ENCODE data around the gene CD6.
A peak's percentile ranks its signal among the peaks of the same experiment; 100 is the strongest.
"Not testable (repeated sequence)": the region's sequence is repeated elsewhere in the genome, so short reads cannot be mapped to it uniquely, and the experiment has no call there.

CD6 gene

DNA sequence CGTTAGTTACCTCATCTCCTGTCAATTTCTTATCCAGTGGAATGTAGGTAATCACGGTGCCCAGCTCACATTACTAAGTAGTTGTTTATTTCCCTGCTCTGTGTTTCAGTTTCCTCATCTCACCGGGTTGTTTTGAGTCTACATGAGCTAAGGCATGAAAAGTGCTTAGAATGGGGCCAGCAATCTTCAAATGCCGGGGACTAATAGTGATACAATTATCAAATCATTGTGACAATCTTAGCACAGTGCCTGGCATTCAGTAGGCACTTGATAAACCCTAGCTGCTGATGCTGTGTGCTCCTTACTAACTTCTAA, 77.5 kb downstream of the CD6 start:
- DNase-seq (ENCODE audit: insufficient read length, low spot score) (no peak), FAIRE-seq (no peak)

DNA sequence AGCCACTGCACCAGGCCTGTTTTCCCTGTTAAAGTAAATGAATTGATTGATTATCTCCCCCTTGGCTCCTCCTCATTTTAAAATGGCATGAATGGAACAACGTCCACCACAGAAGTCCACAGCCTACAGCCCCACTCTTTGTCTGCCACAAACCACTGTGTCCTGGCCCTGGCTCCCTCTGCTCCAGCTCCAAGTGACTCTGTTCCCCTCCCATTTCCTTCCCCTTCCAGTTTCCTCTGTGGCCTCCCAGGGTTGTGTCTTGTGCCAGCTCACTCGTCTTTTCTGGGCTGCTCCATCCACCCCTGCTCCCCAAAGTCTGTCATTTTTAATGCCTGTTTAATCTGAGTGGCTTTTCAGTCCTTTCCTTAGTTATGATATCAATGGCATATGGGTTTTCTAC, 78.4 kb downstream of the CD6 start:
- FAIRE-seq: no peak
- DNase-seq (ENCODE audit: insufficient read length, low spot score): no peak

GRCh38 chr11:61052182-61052972, 80.9 kb downstream of the CD6 start:
- DNase-seq (ENCODE audit: insufficient read length, low spot score): no peak

DNA sequence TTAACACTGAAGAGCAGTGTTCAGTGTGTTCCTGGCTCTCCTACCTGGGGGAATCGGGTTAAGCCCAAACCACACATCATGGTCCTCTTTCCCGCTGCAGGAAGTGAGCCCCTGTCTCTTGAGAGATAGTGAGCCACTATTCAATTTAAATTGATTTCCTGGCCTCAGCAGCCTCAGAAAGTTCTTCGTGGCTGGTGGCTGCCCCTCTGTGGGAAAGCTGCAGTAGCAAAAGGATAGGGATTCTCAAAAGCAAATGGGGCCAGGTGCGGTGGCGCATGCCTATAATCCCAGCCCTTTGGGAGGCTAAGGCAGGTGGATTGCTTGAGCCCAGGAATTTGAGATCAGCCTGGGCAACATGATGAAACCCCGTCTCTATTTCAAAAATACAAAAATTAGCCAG, 81.7 kb downstream of the CD6 start:
- no peak for FAIRE-seq

More at GRCh38 chr11:61052182-61052972, 80.9 kb downstream of the CD6 start:
- FAIRE-seq: no peak

DNA sequence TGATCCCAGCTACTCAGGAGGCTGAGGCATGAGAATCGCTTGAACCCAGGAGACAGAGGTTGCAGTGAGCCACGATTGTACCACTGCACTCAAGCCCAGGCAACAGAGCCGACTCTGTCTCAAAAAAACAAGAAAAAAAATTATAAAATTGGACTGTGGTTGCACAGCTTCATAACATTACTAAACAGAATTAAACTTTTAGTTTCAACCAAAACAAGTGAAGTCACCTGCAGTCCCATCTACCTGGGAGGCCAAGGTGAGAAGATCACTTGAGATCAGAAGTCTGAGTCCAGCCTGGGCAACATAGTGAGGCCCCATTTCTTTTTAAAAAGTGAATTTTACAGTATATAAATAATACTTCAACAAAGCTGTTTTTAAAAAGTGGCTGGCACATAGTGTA, 83.0 kb downstream of the CD6 start:
- FAIRE-seq (no peak), DNase-seq (ENCODE audit: insufficient read length, low spot score) (no peak)

More for the DNA sequence above, 81.7 kb downstream of the CD6 start:
- no peak for DNase-seq (ENCODE audit: insufficient read length, low spot score)

- no peak for DNase-seq (ENCODE audit: insufficient read length, low spot score)
- FAIRE-seq: no peak
Measured at GRCh38 chr11:61054927-61055562, 83.6 kb downstream of the CD6 start.

GRCh38 chr11:61055776-61056175, 84.3 kb downstream of the CD6 start:
- DNase-seq (ENCODE audit: insufficient read length, low spot score) (no peak), FAIRE-seq (no peak)

DNA sequence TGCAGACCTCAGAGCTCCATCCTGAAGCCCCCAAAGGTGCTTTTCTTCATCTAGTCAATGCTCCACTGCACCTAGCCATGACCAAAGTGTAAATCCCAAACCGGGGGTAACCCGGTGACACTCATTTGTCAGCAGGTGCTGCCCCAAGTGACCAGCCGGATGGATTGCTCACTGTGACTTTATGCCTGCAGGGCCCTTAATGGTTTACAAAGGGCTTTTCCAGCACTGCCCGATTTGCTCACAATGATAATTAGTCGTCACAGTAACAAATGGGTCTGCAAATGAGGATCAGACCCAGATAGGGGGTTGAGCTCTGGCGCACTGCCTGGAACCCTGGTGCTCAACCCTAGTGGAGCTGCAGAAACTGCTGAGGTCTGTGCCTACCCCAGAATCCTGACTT, 85.1 kb downstream of the CD6 start:
- no peak for DNase-seq (ENCODE audit: insufficient read length, low spot score)
- no peak for FAIRE-seq

GRCh38 chr11:61056981-61057380, 85.5 kb downstream of the CD6 start:
- no peak for DNase-seq (ENCODE audit: insufficient read length, low spot score)
- FAIRE-seq: no peak

GRCh38 chr11:61057615-61058014, 86.1 kb downstream of the CD6 start:
- FAIRE-seq (no peak), DNase-seq (ENCODE audit: insufficient read length, low spot score) (no peak)

DNA sequence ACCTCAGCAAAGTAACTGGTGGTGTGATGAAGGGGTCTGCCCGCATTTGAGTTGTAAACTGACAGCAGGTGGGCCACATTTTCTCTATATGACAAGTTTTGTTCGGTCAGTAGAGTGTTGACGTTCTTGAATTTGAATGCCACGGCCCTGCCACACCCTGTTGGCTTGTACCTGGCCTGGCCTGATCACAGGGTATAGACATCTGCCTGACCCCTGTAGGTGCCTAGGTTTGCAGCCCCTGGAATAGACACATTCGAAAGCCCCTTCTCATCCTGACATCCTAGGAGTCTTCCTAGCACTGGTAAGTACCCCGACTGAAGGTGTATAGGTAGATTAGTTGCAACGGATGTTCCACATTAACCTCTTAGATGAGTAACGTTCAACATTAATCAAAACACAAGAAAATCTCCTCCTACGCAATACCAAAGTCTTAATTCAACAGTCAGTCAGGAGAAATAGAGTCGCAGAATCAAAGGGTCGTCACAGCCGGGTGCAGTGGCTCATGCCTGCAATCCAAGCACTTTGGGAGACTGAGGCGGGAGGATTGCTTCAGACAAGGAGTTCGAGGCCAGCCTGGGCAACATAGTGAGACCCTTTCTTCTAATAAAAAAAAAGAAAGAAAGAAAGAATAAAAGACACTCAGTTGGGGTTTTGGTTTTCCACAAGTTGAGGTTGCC, 87.2 kb downstream of the CD6 start:
- FAIRE-seq: no peak

GRCh38 chr11:61059260-61059752, 87.8 kb downstream of the CD6 start:
- DNase-seq (ENCODE audit: insufficient read length, low spot score) (no peak), FAIRE-seq (no peak)

More for the DNA sequence above, 87.2 kb downstream of the CD6 start:
- no peak for DNase-seq (ENCODE audit: insufficient read length, low spot score)

DNA sequence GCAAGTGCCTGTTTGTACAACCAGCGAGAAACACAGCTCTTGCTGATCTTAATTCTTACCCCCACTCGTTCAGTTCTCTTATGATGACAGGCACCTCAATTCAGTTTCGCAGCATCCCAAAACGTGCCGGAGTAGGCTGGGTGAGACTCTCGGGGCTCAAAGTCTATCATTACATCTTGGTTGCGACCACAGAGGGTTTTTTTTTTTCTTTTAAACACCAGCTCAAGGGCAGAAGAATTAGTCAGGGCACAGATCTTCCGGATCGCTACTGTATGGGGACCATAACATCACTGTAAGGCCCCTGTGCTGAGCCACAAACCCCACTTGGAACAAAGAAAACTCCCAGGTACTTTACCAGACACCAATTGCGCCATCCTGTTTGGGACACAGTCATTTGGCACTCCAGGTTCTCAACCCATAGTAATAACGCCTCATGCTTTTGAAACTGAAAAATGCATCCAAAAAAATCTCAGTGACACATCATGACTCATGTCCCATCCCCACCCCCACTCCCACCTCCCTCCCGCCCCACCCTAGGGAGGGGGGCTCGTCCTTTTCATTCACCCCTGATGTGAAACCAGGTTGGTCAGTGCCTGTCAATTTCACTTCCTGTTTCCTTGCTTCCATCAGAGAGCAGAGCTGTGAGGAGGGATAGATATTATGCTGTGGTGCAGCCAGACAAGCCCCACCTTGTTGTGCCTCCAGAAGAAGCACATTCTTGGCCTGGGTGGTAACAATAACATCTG, 89.8 kb downstream of the CD6 start:
- FAIRE-seq: peak; percentile 99
- peak; percentile 52 for DNase-seq (ENCODE audit: insufficient read length, low spot score)

DNA sequence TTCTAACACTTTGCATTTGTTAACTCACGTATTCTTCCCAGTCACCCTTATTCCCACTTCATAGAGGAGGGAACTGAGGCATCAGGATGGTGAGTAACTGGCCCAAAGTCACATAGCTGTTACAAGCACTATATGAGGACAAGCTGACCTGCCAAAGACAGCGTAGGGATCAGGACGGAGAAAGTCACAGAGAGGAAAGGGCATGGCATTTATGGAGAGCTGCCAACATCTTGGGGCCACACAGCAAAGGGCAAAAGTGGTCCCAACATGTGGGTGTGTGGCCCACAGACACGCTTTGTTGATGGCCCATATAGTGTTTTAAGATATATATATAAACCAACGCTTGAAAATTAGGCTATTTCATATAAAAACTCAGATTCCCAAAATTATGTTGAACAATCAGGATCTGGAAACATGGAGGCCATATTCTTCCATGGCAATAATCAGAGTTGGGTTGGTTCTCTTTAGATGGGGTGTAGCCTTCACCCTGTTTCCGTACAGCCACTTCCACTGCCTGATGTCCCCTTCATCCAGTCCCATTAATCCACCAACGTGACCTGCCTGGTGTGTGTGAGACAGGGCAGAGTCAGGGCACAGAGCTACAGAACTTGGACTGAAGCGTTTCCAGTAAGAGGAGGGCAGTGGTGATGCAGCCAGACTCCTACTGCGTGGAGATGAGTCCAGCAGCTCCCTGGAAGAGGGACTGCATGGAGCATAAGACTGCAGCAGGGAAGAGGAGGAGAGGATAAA, 90.9 kb downstream of the CD6 start:
- no peak for DNase-seq (ENCODE audit: insufficient read length, low spot score)
- FAIRE-seq: no peak

GRCh38 chr11:61065236-61065635, 93.8 kb downstream of the CD6 start:
- not testable (repeated sequence) for DNase-seq (ENCODE audit: insufficient read length, low spot score); FAIRE-seq

DNA sequence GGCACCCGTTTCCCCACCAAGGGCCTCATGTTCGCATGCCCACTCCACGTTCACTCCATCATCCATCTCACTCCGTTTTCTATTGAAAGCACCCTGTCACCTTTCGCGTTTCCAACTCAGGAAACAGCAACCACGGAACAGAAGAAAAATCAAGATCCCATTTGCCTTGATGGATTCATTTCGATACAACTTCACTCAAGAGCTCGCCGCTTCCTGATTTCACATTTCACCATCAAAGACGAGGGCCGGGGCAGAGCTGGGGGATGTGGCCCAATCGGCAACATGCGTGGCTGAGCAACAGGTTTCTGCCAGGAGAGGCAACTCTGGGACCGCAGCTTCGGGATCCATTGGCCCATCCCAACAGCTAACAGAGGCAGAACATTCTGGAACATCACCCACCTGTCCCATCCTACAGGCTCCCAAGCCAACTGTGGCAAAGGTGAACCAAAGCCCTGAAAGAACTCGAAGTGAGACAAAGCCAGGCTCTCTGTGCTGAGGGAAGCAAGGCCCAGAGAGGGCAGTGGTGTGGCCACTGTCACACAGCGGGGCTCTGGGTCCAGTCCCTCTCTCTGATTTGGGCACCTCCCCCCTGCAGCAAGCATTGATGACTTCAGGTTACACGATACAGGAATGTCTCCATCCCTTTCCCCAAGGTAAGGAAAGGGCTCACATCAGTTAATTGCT, 94.6 kb downstream of the CD6 start:
- FAIRE-seq (no peak), DNase-seq (ENCODE audit: insufficient read length, low spot score) (no peak)

- FAIRE-seq (no peak), DNase-seq (ENCODE audit: insufficient read length, low spot score) (no peak)
Measured at GRCh38 chr11:61066645-61067044, 95.2 kb downstream of the CD6 start.

DNA sequence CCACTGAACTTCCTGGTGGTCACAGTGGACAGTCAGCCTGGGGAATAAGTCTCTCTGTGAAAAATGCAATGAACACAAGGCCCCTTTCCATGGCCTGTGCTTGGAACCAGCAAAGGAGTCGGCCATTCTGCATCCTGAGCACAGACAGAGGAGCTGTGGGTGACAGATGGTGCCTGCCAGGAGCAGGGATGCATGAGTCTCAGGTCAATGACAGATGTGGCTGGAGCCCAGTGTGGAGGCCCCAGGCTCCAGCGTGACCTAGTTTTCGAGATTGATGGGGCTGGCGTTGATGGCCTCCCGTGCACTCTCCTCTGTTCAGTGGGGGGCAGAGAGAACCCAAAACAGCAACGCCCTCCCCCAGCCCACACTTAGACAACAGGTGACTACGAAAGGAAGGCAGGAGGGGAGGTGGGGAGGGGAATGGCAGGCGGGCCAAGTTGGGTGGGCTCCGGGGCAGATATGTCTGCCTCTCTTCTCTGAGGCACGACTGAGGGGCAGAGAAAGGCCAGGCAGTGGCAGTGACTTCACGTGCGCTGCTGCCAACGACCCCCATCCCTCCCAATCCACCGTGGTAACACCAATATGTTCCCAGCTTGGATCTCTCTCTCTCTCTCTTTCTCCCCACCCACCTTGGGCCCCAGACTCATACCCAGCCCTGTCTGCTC, 96.4 kb downstream of the CD6 start:
- FAIRE-seq (no peak), DNase-seq (ENCODE audit: insufficient read length, low spot score) (no peak)

GRCh38 chr11:61068581-61068980, 97.1 kb downstream of the CD6 start:
- no peak for FAIRE-seq

More at GRCh38 chr11:61068581-61068980, 97.1 kb downstream of the CD6 start:
- no peak for DNase-seq (ENCODE audit: insufficient read length, low spot score)

Data from GM19239 (cell line).